Measurements from ENCODE around the gene ERG.

The ERG gene

GRCh38 chr21:38441153-38441552 is 57.1 kb downstream of the ERG start:
- peaks cover 9% of the 10 kb centered on the region for H3K27me3 ChIP-seq (ENCODE audit: control insufficient read depth, insufficient read depth, low read length, poor library complexity, severe bottlenecking)
- H3K36me3 ChIP-seq (ENCODE audit: control insufficient read depth, insufficient read depth, low read length): no peaks in the 10 kb centered on the region
- no peak overlapping the region for H3K4me3 ChIP-seq (ENCODE audit: insufficient read depth, low read depth, low read length)
- no peak overlapping the region for H3K27ac ChIP-seq (ENCODE audit: insufficient read depth, low read depth, low read length, poor library complexity, severe bottlenecking)
- WGBS, 2 experiments: 90 to 92% methylated on average over 2 of the region's 2 CpGs
- no peaks in the 10 kb centered on the region for H3K9me3 ChIP-seq (ENCODE audit: control insufficient read depth, low read length)
- H3K4me1 ChIP-seq (ENCODE audit: control insufficient read depth, insufficient read depth, low read length): peaks cover 4% of the 10 kb centered on the region

DNA sequence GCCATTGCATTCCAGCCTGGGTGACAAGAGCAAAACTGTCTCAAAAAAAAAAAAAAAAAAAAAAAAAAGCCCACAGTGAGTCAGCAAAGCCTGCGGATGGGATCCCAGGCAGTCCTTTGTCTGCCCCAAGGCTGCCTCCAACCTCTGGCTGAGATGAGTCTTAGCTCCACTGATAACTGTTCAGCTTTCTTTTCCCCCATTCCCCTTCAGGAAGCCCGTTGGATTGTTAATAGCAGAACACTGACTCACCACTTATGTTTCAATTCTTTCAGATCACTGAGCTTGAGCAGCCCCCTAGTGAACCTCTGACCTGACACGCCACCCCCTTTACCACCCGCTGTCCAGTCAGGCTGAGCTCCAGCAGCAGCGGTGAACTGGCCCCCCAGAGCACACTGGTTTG is 57.5 kb downstream of the ERG start:
- Histone ChIP-seq H3K27ac (ENCODE audit: insufficient read depth, low read depth, low read length, poor library complexity, severe bottlenecking) (no peak overlapping the region), H3K27me3 (ENCODE audit: control insufficient read depth, insufficient read depth, low read length, poor library complexity, severe bottlenecking) (peaks cover 5% of the 10 kb centered on the region), H3K9me3 (ENCODE audit: control insufficient read depth, low read length) (no peaks in the 10 kb centered on the region), H3K4me1 (ENCODE audit: control insufficient read depth, insufficient read depth, low read length) (peaks cover 4% of the 10 kb centered on the region), H3K36me3 (ENCODE audit: control insufficient read depth, insufficient read depth, low read length) (no peaks in the 10 kb centered on the region), H3K4me3 (ENCODE audit: insufficient read depth, low read depth, low read length) (no peak overlapping the region)
- WGBS, 2 experiments: 72% methylated on average over 5 of the region's 5 CpGs

- 93 to 94% methylated on average over 5 of the region's 5 CpGs for WGBS, 2 experiments
- no peak overlapping the region for H3K27ac ChIP-seq (ENCODE audit: insufficient read depth, low read depth, low read length, poor library complexity, severe bottlenecking)
These were observed 58.3 kb downstream of the ERG start for GRCh38 chr21:38439957-38440356.

DNA sequence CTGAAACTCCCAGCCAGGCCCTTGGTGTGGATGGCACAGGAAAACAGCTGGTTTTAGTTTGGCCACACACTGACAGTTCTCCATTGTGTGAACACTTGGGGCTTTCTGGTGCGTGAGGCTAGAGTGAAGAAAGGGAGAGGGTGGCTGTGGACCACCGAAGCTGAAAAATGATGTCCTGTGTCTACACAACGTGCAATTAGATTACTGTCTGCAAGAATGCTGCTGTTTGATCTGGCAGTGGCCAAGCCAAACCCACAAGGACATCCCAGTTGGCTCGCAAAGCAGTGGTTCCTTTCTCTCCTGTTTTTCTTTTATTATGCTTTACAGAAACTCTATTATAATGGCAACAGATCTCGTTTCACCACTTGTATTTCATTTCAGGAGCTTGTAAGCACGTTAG is 58.9 kb downstream of the ERG start:
- H3K27ac ChIP-seq (ENCODE audit: insufficient read depth, low read depth, low read length, poor library complexity, severe bottlenecking): no peak overlapping the region
- no peak overlapping the region for H3K4me3 ChIP-seq (ENCODE audit: insufficient read depth, low read depth, low read length)
- H3K9me3 ChIP-seq (ENCODE audit: control insufficient read depth, low read length): no peaks in the 10 kb centered on the region
- 87 to 88% methylated on average over 6 of the region's 6 CpGs for WGBS, 2 experiments
- peaks cover 4% of the 10 kb centered on the region for H3K4me1 ChIP-seq (ENCODE audit: control insufficient read depth, insufficient read depth, low read length)
- H3K36me3 ChIP-seq (ENCODE audit: control insufficient read depth, insufficient read depth, low read length): no peaks in the 10 kb centered on the region
- H3K27me3 ChIP-seq (ENCODE audit: control insufficient read depth, insufficient read depth, low read length, poor library complexity, severe bottlenecking): no peaks in the 10 kb centered on the region

More at GRCh38 chr21:38439957-38440356, 58.3 kb downstream of the ERG start:
- no peaks in the 10 kb centered on the region for H3K9me3 ChIP-seq (ENCODE audit: control insufficient read depth, low read length)
- no peaks in the 10 kb centered on the region for H3K27me3 ChIP-seq (ENCODE audit: control insufficient read depth, insufficient read depth, low read length, poor library complexity, severe bottlenecking)
- H3K4me3 ChIP-seq (ENCODE audit: insufficient read depth, low read depth, low read length): no peak overlapping the region
- H3K36me3 ChIP-seq (ENCODE audit: control insufficient read depth, insufficient read depth, low read length): no peaks in the 10 kb centered on the region
- peaks cover 4% of the 10 kb centered on the region for H3K4me1 ChIP-seq (ENCODE audit: control insufficient read depth, insufficient read depth, low read length)

- no peaks in the 10 kb centered on the region for H3K9me3 ChIP-seq (ENCODE audit: control insufficient read depth, low read length)
- H3K27ac ChIP-seq (ENCODE audit: insufficient read depth, low read depth, low read length, poor library complexity, severe bottlenecking): no peak overlapping the region
- no peaks in the 10 kb centered on the region for H3K27me3 ChIP-seq (ENCODE audit: control insufficient read depth, insufficient read depth, low read length, poor library complexity, severe bottlenecking)
- 94% methylated on average over 11 of the region's 11 CpGs for WGBS, 2 experiments
- H3K4me3 ChIP-seq (ENCODE audit: insufficient read depth, low read depth, low read length): no peak overlapping the region
- H3K36me3 ChIP-seq (ENCODE audit: control insufficient read depth, insufficient read depth, low read length): no peaks in the 10 kb centered on the region
- H3K4me1 ChIP-seq (ENCODE audit: control insufficient read depth, insufficient read depth, low read length): peaks cover 4% of the 10 kb centered on the region
These were observed 59.8 kb downstream of the ERG start for GRCh38 chr21:38438462-38438893.

DNA sequence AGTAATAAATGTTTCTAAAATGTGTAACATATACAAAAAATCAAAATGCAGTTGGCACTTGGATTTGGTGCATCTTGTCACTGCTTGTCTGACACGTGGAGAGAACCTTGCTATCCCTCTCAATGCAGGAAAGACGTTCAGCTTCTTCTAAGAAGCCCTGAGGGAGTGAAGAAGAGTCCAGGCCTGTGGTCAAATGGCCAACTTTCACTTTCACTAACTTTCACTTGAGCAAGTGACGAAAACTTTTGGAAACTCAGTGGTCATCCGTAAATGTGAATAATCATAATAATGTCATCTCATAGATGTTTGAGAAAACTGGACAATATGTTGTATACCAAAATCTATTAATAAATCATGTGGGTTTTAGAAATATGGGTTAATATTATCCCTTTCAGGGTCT is 61.9 kb downstream of the ERG start:
- H3K9me3 ChIP-seq (ENCODE audit: control insufficient read depth, low read length): no peaks in the 10 kb centered on the region
- 90 to 99% methylated on average over 3 to 4 of the region's 4 CpGs for WGBS, 2 experiments
- no peaks in the 10 kb centered on the region for H3K36me3 ChIP-seq (ENCODE audit: control insufficient read depth, insufficient read depth, low read length)
- no peak overlapping the region for H3K27ac ChIP-seq (ENCODE audit: insufficient read depth, low read depth, low read length, poor library complexity, severe bottlenecking)
- no peaks in the 10 kb centered on the region for H3K27me3 ChIP-seq (ENCODE audit: control insufficient read depth, insufficient read depth, low read length, poor library complexity, severe bottlenecking)
- no peak overlapping the region for H3K4me3 ChIP-seq (ENCODE audit: insufficient read depth, low read depth, low read length)
- H3K4me1 ChIP-seq (ENCODE audit: control insufficient read depth, insufficient read depth, low read length): peaks cover 4% of the 10 kb centered on the region

- Histone ChIP-seq H3K4me3 (ENCODE audit: insufficient read depth, low read depth, low read length) (no peak overlapping the region), H3K36me3 (ENCODE audit: control insufficient read depth, insufficient read depth, low read length) (no peaks in the 10 kb centered on the region), H3K4me1 (ENCODE audit: control insufficient read depth, insufficient read depth, low read length) (no peaks in the 10 kb centered on the region), H3K9me3 (ENCODE audit: control insufficient read depth, low read length) (no peaks in the 10 kb centered on the region), H3K27me3 (ENCODE audit: control insufficient read depth, insufficient read depth, low read length, poor library complexity, severe bottlenecking) (no peaks in the 10 kb centered on the region), H3K27ac (ENCODE audit: insufficient read depth, low read depth, low read length, poor library complexity, severe bottlenecking) (no peak overlapping the region)
- WGBS, 2 experiments: 89 to 90% methylated on average over 8 of the region's 8 CpGs
These were observed 63.3 kb downstream of the ERG start for GRCh38 chr21:38434913-38435533.

- Histone ChIP-seq H3K4me1 (ENCODE audit: control insufficient read depth, insufficient read depth, low read length) (no peaks in the 10 kb centered on the region), H3K4me3 (ENCODE audit: insufficient read depth, low read depth, low read length) (no peak overlapping the region), H3K27me3 (ENCODE audit: control insufficient read depth, insufficient read depth, low read length, poor library complexity, severe bottlenecking) (no peaks in the 10 kb centered on the region), H3K27ac (ENCODE audit: insufficient read depth, low read depth, low read length, poor library complexity, severe bottlenecking) (no peak overlapping the region), H3K9me3 (ENCODE audit: control insufficient read depth, low read length) (no peaks in the 10 kb centered on the region), H3K36me3 (ENCODE audit: control insufficient read depth, insufficient read depth, low read length) (no peaks in the 10 kb centered on the region)
- 92 to 94% methylated on average over 8 of the region's 8 CpGs for WGBS, 2 experiments
These were observed 64.8 kb downstream of the ERG start for GRCh38 chr21:38433471-38433870.

DNA sequence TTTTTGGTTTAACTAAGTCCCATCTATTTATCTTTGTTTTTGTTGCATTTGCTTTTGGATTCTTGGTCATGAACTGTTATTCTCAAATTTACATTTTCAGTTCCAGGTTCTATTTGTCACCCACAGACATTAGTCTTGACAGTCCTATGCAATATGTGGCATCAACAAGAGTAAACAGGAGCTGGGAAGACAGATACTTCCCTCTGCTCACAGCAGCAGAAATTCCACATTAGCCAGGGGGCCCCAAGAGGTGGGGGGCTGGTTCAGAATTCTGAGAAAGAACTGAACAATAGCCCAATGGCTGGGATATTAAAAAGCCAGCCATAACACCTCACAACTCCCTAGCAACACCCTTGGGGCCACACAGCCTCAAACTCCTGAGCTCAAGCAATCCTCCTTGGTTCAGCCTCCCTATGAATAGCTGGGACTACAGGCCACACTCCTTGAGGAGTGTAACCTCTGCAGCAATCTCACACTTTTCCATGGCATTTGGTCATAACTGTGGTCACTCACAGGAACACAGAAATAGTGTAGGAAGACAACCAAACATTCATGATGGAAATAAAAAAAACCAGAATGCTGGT is 67.8 kb downstream of the ERG start:
- Histone ChIP-seq H3K4me3 (ENCODE audit: insufficient read depth, low read depth, low read length) (no peak overlapping the region), H3K4me1 (ENCODE audit: control insufficient read depth, insufficient read depth, low read length) (no peaks in the 10 kb centered on the region), H3K27me3 (ENCODE audit: control insufficient read depth, insufficient read depth, low read length, poor library complexity, severe bottlenecking) (no peaks in the 10 kb centered on the region), H3K27ac (ENCODE audit: insufficient read depth, low read depth, low read length, poor library complexity, severe bottlenecking) (no peak overlapping the region), H3K9me3 (ENCODE audit: control insufficient read depth, low read length) (no peaks in the 10 kb centered on the region), H3K36me3 (ENCODE audit: control insufficient read depth, insufficient read depth, low read length) (no peaks in the 10 kb centered on the region)

DNA sequence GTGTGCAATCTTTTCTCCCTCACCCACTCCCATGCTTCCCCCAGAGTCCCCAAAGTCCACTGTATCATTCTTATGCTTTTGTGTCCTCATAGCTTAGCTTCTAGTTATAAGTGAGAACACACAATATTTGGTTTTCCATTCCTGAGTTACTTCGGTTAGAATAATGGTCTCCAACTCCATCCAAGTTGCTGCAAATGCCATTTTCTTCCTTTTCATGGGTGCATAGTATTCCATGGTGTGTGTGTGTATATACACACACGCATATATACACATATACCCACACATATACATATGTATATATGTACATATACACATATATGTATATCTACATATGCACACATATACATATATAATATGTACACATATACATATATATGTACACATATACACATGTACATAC is 69.3 kb downstream of the ERG start:
- 89 to 100% methylated on average over 1 of the region's 2 CpGs for WGBS, 2 experiments
- no peak overlapping the region for H3K27ac ChIP-seq (ENCODE audit: insufficient read depth, low read depth, low read length, poor library complexity, severe bottlenecking)

More for the DNA sequence above, 69.3 kb downstream of the ERG start:
- Histone ChIP-seq H3K27me3 (ENCODE audit: control insufficient read depth, insufficient read depth, low read length, poor library complexity, severe bottlenecking) (no peaks in the 10 kb centered on the region), H3K4me3 (ENCODE audit: insufficient read depth, low read depth, low read length) (no peak overlapping the region), H3K36me3 (ENCODE audit: control insufficient read depth, insufficient read depth, low read length) (no peaks in the 10 kb centered on the region), H3K9me3 (ENCODE audit: control insufficient read depth, low read length) (no peaks in the 10 kb centered on the region), H3K4me1 (ENCODE audit: control insufficient read depth, insufficient read depth, low read length) (peaks cover 7% of the 10 kb centered on the region)
